Cardiac septum (tissue), 1 donor: ENCODE measurements around the gene LRRC51. TPM values are rescaled to one million over a fixed set of nuclear protein-coding genes. Genes with fewer than 3 reads are reported as not detected.

Experiments used
- DNase-seq: peaks from one replicate; pipeline ENCODE4 v3.0.0-alpha.2; 2020; ENCODE audit warnings: low spot score
- intact Hi-C: fragments of 100-400 bp; cut with DNase I; formaldehyde crosslinking; loops from one replicate; pipeline ENCODE4 v1.14.0; 2022
- total RNA-seq: library from RNA; stranded (reverse); fragmentation: NEBNext Ultra II Directional; extraction: Animal tissue kit (Norgen Biotek cat#: 25700); gene quantifications from one replicate; pipeline ENCODE4 v1.2.1, GENCODE V29; 2021
- donor health status: DM: no; HTN: no; CAD: no.

LRRC51 gene
- total RNA-seq, 1 donor from 2014 or later = 4.2 TPM

- intact Hi-C loops = loop anchor here (2.0 kb wide), 1 partner anchor 27 kb away; no protein-coding TSS in a partner anchor
Measured at GRCh38 chr11:72067676-72068075, 13.0 kb upstream of the LRRC51 start.

GRCh38 chr11:72069200-72069599 is 11.4 kb upstream of the LRRC51 start:
- DNase-seq = no peak
- intact Hi-C loops = no loop called here

More at GRCh38 chr11:72067676-72068075, 13.0 kb upstream of the LRRC51 start:
- DNase-seq = no peak

DNA sequence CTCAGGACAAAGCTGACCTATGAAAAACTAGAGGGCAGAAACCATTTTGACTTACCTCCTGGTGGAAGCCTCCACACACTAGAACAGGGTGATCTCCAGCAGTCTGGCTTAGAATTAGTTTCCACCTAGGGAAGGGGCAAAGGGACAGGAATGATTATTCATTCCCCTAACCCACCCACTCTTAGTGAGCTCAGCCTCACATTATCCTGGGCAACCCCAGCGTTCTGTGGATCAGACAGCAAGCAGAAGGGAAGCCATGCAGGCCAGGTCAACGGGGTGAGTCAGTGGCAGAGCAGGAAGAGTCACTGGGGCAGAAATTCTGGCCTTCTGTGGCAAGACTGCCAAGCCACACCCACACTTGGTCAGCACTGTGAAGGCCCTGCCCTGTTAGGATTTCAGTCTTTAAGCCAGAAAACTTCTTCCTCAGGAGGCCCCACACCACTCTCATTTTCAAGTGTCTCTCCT is 10.8 kb upstream of the LRRC51 start:
- DNase-seq = peak; percentile 93
- intact Hi-C loops = loop anchor here (1.0 kb wide), 1 partner anchor 29 kb away; no protein-coding TSS in a partner anchor

- no peak for DNase-seq
- intact Hi-C loops = loop anchor here (1.0 kb wide), 1 partner anchor 29 kb away; no protein-coding TSS in a partner anchor
Measured at GRCh38 chr11:72070491-72070890, 10.2 kb upstream of the LRRC51 start.

GRCh38 chr11:72072348-72072747 is 8.3 kb upstream of the LRRC51 start:
- intact Hi-C loops = no loop called here
- no peak for DNase-seq

- DNase-seq = no peak
- intact Hi-C loops = no loop called here
Measured at GRCh38 chr11:72075109-72075508, 5.5 kb upstream of the LRRC51 start.

DNA sequence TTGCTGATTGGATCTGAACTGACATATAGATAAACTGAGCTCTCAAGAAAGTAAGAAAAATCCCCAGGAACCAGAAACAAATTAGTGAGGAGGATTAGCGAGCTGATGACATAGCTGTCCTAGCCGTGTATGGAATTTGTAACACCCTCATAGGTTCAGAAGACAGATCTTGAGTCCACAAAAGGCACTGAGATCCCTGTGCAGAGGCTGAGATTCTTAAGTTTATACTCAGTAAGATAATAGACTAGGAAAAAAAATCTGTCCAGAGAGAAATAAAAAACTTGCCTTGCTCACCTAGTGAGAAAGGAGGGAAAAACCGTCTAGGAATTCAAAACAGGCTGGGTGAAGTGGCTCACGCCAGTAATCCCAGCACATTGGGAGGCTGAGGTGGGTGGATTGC is 4.9 kb upstream of the LRRC51 start:
- intact Hi-C loops = no loop called here
- no peak for DNase-seq

- DNase-seq = no peak
- intact Hi-C loops = no loop called here
Measured at GRCh38 chr11:72078477-72078876, 2.2 kb upstream of the LRRC51 start.

GRCh38 chr11:72079819-72080325 is 778 bp upstream of the LRRC51 start:
- intact Hi-C loops = loop anchor here (1.0 to 2.0 kb wide), 2 partner anchors 33 to 39 kb away; partner anchors contain the start of gene ANAPC15
- DNase-seq = no peak

GRCh38 chr11:72081184-72081644 is 564 bp downstream of the LRRC51 start:
- no peak for DNase-seq
- intact Hi-C loops = loop anchor here (2.0 kb wide), 1 partner anchor 32 kb away; the partner anchor contains the start of gene ANAPC15

DNA sequence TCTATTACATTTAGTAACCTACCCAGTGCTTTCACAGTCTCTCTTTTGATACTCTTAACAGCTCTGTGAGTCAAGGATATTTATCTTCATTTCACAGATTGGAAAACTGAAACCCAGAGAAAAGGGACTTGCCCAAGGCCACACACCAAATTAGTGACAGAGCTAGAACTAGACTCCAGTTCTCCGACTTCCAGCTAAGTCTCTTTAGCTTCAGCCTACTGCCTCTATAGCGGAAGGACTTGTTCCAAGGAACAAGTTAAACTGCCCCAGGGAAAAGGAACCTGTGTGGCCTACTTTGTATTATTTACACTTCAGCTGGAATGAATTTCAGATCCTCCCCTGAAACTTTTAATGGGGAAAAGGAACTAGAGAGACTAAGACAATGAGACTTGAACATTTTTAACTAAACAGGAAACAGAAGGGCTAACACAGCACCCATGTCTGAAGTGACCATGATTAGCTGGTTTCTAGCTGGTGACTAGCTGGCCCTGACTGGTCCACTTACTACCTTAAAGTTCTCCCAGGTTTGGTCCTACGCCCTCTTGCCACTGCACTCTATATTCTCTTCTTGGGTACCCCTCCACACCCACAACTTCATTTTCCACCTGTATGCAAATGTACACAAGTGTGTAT is 1.3 kb downstream of the LRRC51 start:
- no peak for DNase-seq
- intact Hi-C loops = loop anchor here (2.0 kb wide), 1 partner anchor 31 kb away; the partner anchor contains the start of gene ANAPC15

- DNase-seq = no peak
- intact Hi-C loops = no loop called here
Measured at GRCh38 chr11:72083414-72083813, 2.8 kb downstream of the LRRC51 start.

DNA sequence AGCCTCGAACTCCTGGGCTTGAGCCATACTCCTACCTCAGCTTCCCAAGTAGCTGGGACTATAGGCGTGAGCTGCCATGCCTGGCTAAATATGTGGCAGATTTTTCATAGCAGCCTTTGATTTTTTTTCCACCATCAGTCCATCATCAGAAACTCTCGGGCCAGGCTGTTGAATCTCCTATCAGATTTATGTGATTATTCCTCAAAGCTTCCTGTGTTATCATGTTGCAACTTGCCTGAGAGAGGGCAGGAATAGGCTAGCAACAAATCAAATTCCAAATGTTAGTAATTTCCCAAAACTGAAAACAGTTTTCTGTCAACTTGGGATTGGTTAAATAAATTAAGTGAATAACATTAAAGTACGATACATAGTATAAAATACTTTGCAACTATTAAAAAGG is 3.4 kb downstream of the LRRC51 start:
- intact Hi-C loops = no loop called here

GRCh38 chr11:72084965-72085364 is 4.3 kb downstream of the LRRC51 start:
- intact Hi-C loops = no loop called here

More for the DNA sequence above, 3.4 kb downstream of the LRRC51 start:
- DNase-seq = no peak

GRCh38 chr11:72085621-72086351 is 5.1 kb downstream of the LRRC51 start:
- intact Hi-C loops = no loop called here
- no peak for DNase-seq

More at GRCh38 chr11:72084965-72085364, 4.3 kb downstream of the LRRC51 start:
- DNase-seq = no peak

- intact Hi-C loops = no loop called here
- no peak for DNase-seq
Measured at GRCh38 chr11:72088076-72088808, 7.6 kb downstream of the LRRC51 start.

GRCh38 chr11:72091292-72091691 is 10.6 kb downstream of the LRRC51 start:
- intact Hi-C loops = loop anchor here (1.0 to 2.0 kb wide), 2 partner anchors 66 to 114 kb away; no protein-coding TSS in a partner anchor
- peak; percentile 87 for DNase-seq

DNA sequence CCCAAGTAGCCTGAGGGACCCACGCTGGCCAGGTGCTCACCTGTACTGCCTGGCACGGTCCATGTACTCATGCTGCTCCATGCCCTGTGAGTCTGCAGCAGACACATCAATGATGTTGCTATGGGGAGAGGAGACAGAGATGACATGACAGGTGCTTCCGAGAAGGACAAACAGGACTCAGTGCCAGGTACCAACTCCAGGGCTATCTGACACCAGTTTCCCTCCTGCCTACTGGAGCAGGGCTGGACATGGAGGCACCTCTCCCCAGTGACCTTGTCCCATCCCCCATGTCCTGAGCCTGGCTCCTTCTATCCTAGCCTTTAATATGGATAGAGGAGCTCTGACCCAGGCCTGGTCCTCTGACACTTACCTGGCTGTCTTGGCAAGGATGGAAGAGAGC is 18.1 kb downstream of the LRRC51 start:
- DNase-seq = no peak

DNA sequence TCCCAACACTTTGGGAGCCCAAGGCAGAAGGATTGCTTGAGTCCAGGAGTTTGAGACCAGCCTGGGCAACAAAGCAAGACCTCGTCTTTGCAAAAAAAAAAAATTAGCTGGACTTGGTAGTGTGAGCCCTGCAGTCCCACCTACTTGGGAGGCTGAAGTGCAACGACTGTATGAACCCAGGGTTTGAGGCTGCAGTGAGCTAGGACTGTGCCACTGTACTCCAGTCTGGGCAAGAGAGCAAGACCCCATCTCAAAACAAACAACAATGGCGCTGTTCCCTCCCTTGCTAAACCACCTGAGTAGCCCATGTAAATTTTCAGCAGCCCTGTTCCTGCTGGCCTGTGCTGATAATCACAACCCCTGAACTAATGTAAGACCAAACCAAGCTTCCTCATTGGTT is 19.4 kb downstream of the LRRC51 start:
- intact Hi-C loops = no loop called here
- no peak for DNase-seq

More for the DNA sequence above, 18.1 kb downstream of the LRRC51 start:
- intact Hi-C loops = no loop called here

DNA sequence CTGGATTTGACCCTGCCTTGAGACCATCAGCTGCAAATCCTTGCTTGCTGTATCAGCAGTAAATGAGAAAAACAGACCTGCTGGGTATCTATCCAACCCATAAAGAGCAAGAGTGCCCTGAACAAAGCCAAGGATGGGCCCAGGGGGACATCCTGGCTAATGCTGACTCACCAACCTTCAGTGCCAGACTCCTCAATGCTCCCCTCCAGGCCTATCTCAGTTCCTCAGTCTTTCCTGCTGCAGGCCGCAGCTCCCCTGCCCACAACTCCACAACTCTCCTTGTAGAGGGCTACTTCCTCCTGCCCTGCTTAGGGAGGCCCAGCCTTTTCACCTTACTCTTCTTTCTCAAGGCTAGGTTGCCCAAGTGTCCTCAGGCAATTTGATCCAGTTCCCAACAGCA is 19.8 kb downstream of the LRRC51 start:
- DNase-seq = no peak
- intact Hi-C loops = no loop called here
